Amygdala (tissue), 56 donors: Measurements from ENCODE around the gene UBALD2.
"Not testable (repeated sequence)": the region's sequence is repeated elsewhere in the genome, so short reads cannot be mapped to it uniquely, and the experiment has no call there.

Experiments
- DNase-seq, 56 donors: peaks; one replicate each; lab custom pipeline; 2025; lab: John Stamatoyannopoulos, UW

Gene UBALD2

GRCh38 chr17:76262732-76263344, 2.3 kb upstream of the UBALD2 start:
- peak in 1 of 56 donors; percentile 9 for DNase-seq

GRCh38 chr17:76263896-76264295, 1.3 kb upstream of the UBALD2 start:
- DNase-seq, result no peak

GRCh38 chr17:76264425-76264754, 758 bp upstream of the UBALD2 start:
- no peak for DNase-seq

GRCh38 chr17:76265624-76266243, 586 bp downstream of the UBALD2 start:
- peak in 23 of 56 donors; percentile 11 to 66 (median 35) for DNase-seq

- peak in 2 of 56 donors; percentile 35 to 48 for DNase-seq
Measured at GRCh38 chr17:76266244-76266938, 1.2 kb downstream of the UBALD2 start.

- no peak for DNase-seq
Measured at GRCh38 chr17:76267051-76267576, 2.0 kb downstream of the UBALD2 start.

GRCh38 chr17:76267581-76268001, 2.4 kb downstream of the UBALD2 start:
- DNase-seq, result not testable (repeated sequence)

- DNase-seq, result peak in 49 of 56 donors; percentile 17 to 81 (median 61)
Measured at GRCh38 chr17:76268015-76268749, 3.0 kb downstream of the UBALD2 start.

GRCh38 chr17:76268991-76269981, 4.1 kb downstream of the UBALD2 start:
- no peak for DNase-seq

- DNase-seq, result no peak
Measured at GRCh38 chr17:76270127-76270592, 5.0 kb downstream of the UBALD2 start.

GRCh38 chr17:76270770-76271668, 5.9 kb downstream of the UBALD2 start:
- DNase-seq, result no peak

GRCh38 chr17:76271669-76272540, 6.8 kb downstream of the UBALD2 start:
- no peak for DNase-seq

- no peak for DNase-seq
Measured at GRCh38 chr17:76272541-76273444, 7.6 kb downstream of the UBALD2 start.

- no peak for DNase-seq
Measured at GRCh38 chr17:76273445-76274111, 8.4 kb downstream of the UBALD2 start.

- DNase-seq, result no peak
Measured at GRCh38 chr17:76274112-76274956, 9.2 kb downstream of the UBALD2 start.
